T-helper 1 cell (primary cell): Measurements from ENCODE around the gene RPTOR.
"Not testable (repeated sequence)": the region's sequence is repeated elsewhere in the genome, so short reads cannot be mapped to it uniquely, and the experiment has no call there.

ENCODE experiments used
- DNase-seq, 5 donors: peaks; one replicate each; pipeline ENCODE4 v3.0.0-alpha.2; 2012 to 2020

The RPTOR gene

GRCh38 chr17:80726558-80727408 lies 182.1 kb downstream of the RPTOR start:
- no peak for DNase-seq

DNA sequence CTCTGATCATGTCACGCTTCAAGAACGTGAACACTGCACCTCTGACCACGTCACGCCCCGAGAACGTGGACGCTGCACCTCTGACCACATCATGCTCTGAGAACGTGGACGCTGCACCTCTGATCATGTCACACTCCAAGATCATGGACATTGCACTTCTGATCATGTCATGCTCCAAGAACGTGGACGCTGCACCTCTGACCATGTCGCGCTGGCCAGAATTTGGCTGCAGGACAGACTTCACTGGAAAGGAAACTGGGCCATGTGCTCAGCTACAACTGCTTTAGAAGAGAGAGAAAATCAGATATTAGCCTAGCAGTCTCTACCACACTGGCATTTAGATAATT lies 182.7 kb downstream of the RPTOR start:
- DNase-seq, result no peak

DNA sequence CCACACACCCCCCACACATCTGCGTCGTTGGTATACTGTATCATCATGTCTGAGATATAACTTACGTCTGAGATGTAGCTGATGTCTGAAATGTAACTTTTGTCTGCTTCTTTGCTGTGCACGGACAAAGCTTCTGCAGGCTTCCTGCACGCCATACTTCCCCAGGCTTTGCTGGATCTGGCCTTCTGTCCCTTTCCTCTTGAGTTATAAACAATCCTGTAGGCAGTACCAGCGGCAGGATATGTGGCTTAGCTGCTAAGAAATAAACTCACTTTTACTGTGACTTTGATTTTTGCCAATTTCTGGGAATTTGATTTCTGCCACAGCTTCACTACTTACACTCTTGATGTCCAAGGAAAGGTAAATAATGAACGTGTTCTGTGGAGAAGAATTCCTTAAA lies 184.4 kb downstream of the RPTOR start:
- no peak for DNase-seq

DNA sequence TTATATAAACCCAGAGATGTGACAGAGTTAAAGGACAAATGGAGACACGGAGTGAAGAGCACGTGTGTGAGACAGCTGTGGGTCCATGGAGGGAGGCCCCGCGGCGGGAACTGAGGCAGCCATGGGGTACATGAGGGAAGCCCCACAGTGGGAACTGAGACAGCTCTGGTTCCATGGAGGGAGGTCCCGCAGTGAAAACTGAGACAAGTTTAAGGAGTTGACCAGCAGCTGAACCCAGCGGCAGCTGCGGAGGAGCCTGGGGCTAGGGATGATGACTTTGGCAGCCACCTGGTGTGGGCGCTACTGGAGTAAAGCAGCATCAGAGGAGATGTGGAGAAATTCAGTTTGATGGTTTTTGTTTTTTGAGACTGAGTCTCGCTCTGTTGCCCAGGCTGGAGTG lies 185.1 kb downstream of the RPTOR start:
- DNase-seq, result no peak

DNA sequence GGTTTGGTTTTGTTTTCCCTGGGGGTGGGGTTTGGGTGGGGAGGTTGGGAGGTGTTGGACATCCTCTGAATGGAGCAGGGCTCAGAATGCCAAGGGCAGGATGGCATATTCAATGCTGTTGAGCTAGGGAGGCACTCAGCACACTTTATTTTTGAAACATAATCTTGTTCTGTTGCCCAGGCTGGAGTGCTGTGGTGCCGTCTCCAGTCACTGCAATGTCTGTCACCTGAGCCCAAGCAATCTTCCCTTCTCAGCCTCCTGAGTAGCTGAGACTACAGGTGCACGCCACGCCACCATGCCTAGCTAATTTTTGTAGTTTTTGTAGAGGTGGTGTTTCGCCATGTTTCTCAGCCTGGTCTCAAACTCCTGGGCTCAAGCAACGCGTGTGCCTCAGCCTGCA lies 186.1 kb downstream of the RPTOR start:
- no peak for DNase-seq

GRCh38 chr17:80731323-80731722 lies 186.7 kb downstream of the RPTOR start:
- peak in 1 of 5 donors; percentile 48 for DNase-seq

DNA sequence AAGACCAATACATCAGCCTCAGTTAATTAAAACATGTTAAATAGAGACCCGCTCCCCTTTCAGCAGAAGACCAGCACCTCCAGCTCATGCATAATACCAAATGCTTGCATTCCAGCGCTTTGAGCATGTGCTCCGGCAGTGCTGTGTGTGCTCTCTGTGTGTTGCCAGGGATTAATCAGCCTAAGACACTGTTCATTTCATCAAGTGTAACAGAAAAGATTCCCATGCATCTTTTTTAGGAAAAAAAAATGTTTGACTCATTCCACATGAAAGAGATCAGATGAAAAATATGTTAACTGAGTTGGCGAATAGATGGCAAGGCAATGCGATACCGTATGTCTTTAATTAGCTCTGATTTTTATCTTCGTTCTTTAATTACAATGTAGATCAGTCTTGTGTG lies 187.6 kb downstream of the RPTOR start:
- no peak for DNase-seq

- no peak for DNase-seq
Measured at GRCh38 chr17:80737106-80738019, 192.7 kb downstream of the RPTOR start.

DNA sequence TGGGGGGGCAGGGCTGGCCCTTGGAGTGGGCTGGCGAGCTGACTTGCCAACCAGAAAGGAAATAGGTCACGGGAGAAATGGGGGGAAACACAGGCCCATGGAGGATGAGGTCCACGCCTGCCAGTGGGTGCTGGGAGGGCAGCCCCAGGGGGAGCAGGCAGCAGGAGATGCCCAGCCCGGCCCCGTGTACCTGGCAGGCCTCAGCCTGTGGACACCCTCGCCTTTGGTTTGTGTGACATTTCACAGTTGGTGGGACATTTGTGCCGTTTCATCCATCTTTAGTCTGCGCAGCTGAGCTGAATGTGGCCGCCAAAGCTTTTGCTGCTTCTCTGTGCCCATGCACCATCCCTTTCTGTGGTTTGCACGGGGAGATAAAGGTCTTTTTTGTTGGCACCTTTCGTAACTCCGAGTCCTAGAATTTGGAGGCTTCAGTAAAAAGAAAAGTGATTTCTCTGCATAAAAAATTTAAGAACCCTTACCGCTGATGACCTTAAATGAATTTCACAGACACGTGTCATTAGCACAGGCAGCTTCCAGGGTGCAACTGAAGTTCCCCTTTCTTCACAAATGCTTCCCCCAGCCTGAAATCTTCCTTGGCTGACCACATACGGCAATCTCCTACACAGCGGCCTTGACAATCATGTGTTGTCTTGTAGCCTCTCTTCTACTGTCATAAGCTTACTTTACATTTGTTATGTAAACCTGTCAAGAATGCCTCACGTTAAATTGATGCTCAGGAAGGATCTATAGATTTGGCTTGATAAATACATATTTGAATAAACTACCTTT lies 193.6 kb downstream of the RPTOR start:
- no peak for DNase-seq

DNA sequence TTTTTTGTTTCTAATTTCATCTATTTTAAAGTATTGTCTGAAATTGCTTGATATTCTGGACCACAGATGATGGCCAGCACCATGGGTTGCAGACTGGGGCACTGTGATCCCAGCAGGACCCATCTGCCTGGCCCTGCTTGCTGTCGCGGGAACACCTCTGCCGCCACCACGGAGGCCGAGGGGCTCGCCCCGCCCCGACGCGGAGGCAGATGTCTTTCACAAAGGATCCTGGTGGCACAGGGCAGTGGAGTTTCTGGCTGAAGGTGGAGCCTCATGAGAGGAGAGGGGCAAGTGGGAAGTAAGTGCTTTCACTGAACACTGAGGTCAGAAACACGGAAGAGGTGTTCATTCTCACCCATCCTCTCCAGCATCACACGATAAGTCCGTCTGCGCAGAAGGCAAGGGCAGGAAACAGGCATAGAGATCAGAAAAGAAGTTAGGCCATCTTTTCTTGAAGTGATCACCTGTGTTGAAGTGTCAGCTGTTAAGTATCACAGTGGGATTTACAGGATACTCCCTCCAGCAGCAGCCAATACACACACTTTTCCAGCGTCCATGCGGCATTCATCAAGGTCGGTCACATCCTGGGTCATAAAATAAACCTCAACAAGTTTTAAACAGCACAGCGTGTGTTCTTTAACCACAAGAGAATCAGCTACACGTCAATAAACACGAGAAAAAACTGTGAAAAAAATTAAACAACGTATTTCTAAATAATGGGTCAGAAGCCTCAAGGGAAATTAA lies 194.5 kb downstream of the RPTOR start:
- DNase-seq, result peak in 1 of 5 donors; percentile 21

GRCh38 chr17:80740141-80740540 lies 195.5 kb downstream of the RPTOR start:
- DNase-seq, result no peak

GRCh38 chr17:80742091-80742490 lies 197.5 kb downstream of the RPTOR start:
- no peak for DNase-seq

DNA sequence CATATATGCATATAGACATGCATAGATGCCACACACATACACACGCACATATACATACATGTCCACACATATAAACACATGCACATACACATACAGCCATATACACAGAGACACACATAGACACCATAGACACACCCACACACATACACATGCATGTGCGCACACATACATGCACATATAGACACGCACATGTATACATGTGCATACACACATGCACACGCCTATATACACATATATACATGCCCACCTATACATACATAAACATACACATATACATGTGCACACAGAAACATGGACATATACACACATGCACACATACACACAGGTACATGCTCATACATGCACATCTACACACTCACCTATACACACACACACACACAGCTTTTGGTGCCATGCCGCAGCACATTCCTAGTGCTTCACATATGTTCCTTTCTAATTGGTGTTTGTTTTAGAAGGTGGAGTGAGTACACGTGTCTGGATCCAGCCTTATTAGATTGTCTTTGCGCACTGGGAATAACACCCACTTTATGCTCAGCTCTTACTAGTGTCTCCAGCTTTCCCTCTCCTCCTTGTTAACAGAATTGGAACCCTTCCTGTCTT lies 198.0 kb downstream of the RPTOR start:
- no peak for DNase-seq

GRCh38 chr17:80743181-80743771 lies 198.6 kb downstream of the RPTOR start:
- peak in 3 of 5 donors; percentile 14 to 56 (median 25) for DNase-seq

DNA sequence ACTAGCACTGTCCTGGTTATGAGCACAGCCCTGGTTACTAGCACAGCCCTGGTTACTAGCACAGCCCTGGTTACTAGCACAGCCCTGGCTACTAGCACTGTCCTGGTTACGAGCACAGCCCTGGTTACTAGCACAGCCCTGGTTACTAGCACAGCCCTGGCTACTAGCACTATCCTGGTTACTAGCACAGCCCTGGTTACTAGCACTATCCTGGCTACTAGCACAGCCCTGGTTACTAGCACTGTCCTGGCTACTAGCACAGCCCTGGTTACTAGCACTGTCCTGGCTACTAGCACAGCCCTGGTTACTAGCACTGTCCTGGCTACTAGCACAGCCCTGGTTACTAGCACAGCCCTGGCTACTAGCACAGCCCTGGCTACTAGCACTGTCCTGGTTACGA lies 199.3 kb downstream of the RPTOR start:
- not testable (repeated sequence) for DNase-seq

- not testable (repeated sequence) for DNase-seq
Measured at GRCh38 chr17:80744725-80745124, 200.1 kb downstream of the RPTOR start.

DNA sequence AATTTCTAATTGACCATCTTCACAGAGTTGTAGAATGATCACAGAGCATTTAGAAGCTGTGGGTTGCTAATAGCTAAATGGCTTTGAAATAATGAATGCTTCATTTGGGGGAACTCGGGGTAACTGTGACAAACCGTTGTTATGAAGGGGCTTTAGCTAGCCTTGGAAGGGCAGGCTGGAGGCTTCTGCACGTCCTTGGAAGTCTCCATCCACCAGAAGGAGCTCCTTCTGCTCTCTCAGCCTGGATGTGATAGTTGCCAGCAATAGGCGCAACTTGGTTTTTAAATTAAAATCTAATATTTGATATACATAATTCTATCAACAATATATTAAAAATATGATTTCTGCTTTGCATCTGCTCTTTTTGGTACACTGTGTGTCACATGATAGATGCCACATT lies 200.5 kb downstream of the RPTOR start:
- no peak for DNase-seq

DNA sequence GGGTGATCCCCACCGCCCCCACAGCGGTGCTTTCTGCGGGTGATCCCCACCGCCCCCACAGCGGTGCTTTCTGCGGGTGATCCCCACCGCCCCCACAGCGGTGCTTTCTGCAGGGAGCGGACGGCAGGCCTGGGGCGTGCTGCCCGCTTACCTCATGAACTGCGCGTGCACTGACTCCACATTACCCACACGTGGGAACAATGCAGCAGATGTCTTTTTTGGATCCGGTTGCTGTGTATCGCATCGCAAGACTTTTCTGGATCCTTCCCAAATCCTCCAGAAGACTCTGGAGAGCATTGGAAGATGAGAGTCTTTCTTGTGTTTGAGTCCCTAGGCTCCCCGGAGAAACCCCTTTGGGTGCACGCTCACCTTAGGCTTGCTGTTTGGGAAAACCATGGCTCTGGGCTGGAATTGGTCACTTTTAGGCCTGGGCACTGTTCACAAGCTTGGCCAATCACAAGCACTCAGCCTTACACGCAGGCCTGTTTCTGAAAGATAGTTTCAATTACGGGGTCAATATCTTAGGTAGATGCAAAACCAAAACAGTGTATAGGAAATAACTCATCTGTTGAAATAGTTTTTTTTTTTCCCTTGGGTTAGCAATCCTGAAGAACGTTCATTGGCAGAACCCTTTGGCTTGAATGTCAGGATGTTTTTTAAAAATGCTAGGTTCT lies 201.8 kb downstream of the RPTOR start:
- DNase-seq, result no peak

GRCh38 chr17:80747469-80747868 lies 202.8 kb downstream of the RPTOR start:
- DNase-seq, result no peak

DNA sequence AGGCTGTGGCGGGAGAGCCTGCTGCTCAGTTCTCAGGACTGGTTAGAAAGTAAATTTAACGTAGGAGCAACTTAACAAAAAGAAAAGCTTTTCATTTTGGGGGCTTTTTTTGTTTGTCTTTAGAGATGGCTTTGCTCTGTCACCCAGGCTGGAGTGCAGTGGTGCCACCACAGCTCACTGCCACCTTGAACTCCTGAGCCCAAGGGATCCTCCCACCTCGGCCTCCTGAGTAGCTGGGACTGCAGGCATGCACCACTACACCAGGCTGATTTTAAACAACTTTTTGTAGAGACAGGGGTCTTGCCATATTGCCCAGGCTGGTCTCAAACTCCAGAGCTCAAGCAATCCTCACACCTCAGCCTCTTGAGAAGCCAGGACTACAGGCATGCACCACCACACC lies 205.0 kb downstream of the RPTOR start:
- DNase-seq, result no peak

GRCh38 chr17:80750263-80750662 lies 205.6 kb downstream of the RPTOR start:
- DNase-seq, result no peak
